ENCODE measurements around the gene PSRC1. TPM values are rescaled to one million over a fixed set of nuclear protein-coding genes. Genes with fewer than 3 reads are reported as not detected.

The PSRC1 gene
- total RNA-seq, 3 donors from 2014 or later = 0.24 to 0.51 (median 0.37) TPM

- Mint-ChIP-seq H3K4me3 (no peak overlapping the region), H3K4me1 (ENCODE audit: low read depth) (peaks cover 18% of the 10 kb centered on the region), H3K27me3 (ENCODE audit: low read depth) (peaks cover 5% of the 10 kb centered on the region), H3K9me3 (no peaks in the 10 kb centered on the region), H3K36me3 (ENCODE audit: insufficient read depth) (peaks cover 12% of the 10 kb centered on the region)
- ATAC-seq (no peak), DNase-seq (no peak)
These were observed 40.6 kb downstream of the PSRC1 start for GRCh38 chr1:109242387-109242786.

GRCh38 chr1:109241841-109242345 is 41.1 kb downstream of the PSRC1 start:
- DNase-seq (no peak), ATAC-seq (no peak)
- Mint-ChIP-seq H3K27me3 (ENCODE audit: low read depth) (peaks cover 5% of the 10 kb centered on the region), H3K4me3 (no peak overlapping the region), H3K36me3 (ENCODE audit: insufficient read depth) (peaks cover 17% of the 10 kb centered on the region), H3K4me1 (ENCODE audit: low read depth) (peaks cover 18% of the 10 kb centered on the region), H3K9me3 (no peaks in the 10 kb centered on the region)

- peaks cover 18% of the 10 kb centered on the region for H3K4me1 Mint-ChIP-seq (ENCODE audit: low read depth)
- H3K4me3 Mint-ChIP-seq = no peak overlapping the region
- H3K27me3 Mint-ChIP-seq (ENCODE audit: low read depth) = peaks cover 5% of the 10 kb centered on the region
- H3K9me3 Mint-ChIP-seq = no peaks in the 10 kb centered on the region
- no peak for ATAC-seq
- DNase-seq = no peak
- H3K36me3 Mint-ChIP-seq (ENCODE audit: insufficient read depth) = peaks cover 18% of the 10 kb centered on the region
These were observed 41.6 kb downstream of the PSRC1 start for GRCh38 chr1:109241344-109241743.

GRCh38 chr1:109240158-109241152 is 42.5 kb downstream of the PSRC1 start:
- DNase-seq = no peak
- Mint-ChIP-seq H3K27me3 (ENCODE audit: low read depth) (peaks cover 5% of the 10 kb centered on the region), H3K36me3 (ENCODE audit: insufficient read depth) (peaks cover 25% of the 10 kb centered on the region), H3K4me1 (ENCODE audit: low read depth) (peaks cover 18% of the 10 kb centered on the region), H3K4me3 (peak overlapping the region; percentile 38), H3K9me3 (no peaks in the 10 kb centered on the region)
- ATAC-seq = no peak

- H3K36me3 Mint-ChIP-seq (ENCODE audit: insufficient read depth) = peaks cover 30% of the 10 kb centered on the region
- DNase-seq (peak; percentile 18), ATAC-seq (peak; percentile 66 to 71)
- H3K4me1 Mint-ChIP-seq (ENCODE audit: low read depth) = peaks cover 21% of the 10 kb centered on the region
- H3K27me3 Mint-ChIP-seq (ENCODE audit: low read depth) = peaks cover 2% of the 10 kb centered on the region
- H3K4me3 Mint-ChIP-seq = no peak overlapping the region
- no peaks in the 10 kb centered on the region for H3K9me3 Mint-ChIP-seq
These were observed 43.4 kb downstream of the PSRC1 start for GRCh38 chr1:109239409-109240068.

GRCh38 chr1:109239047-109239408 is 43.9 kb downstream of the PSRC1 start:
- no peak overlapping the region for H3K4me3 Mint-ChIP-seq
- H3K4me1 Mint-ChIP-seq (ENCODE audit: low read depth) = peaks cover 21% of the 10 kb centered on the region
- no peak for ATAC-seq
- no peak for DNase-seq
- H3K9me3 Mint-ChIP-seq = no peaks in the 10 kb centered on the region
- peaks cover 30% of the 10 kb centered on the region for H3K36me3 Mint-ChIP-seq (ENCODE audit: insufficient read depth)
- peaks cover 2% of the 10 kb centered on the region for H3K27me3 Mint-ChIP-seq (ENCODE audit: low read depth)

DNA sequence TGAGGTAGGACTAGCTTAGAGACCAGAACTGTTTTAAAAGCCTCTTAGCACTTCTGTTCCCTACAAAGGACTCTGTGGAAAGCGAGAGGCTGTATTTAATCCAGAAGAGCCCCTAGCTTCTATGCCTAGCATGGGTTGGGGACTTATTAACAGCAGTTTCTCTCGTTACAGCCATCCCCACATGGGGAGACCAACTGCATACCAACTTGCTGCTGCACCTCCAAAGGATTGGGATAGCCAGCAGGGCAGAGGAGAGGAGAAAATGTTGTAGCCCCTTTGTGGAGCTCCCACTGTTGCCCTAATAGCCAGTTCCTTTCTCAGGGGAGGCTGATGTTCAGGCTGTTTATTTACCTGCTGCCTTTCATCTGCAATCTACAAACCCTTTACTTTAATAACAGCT is 44.6 kb downstream of the PSRC1 start:
- no peak for DNase-seq
- ATAC-seq = no peak
- Mint-ChIP-seq H3K27me3 (ENCODE audit: low read depth) (peaks cover 2% of the 10 kb centered on the region), H3K4me3 (no peak overlapping the region), H3K4me1 (ENCODE audit: low read depth) (peaks cover 21% of the 10 kb centered on the region), H3K36me3 (ENCODE audit: insufficient read depth) (peaks cover 30% of the 10 kb centered on the region), H3K9me3 (no peaks in the 10 kb centered on the region)

DNA sequence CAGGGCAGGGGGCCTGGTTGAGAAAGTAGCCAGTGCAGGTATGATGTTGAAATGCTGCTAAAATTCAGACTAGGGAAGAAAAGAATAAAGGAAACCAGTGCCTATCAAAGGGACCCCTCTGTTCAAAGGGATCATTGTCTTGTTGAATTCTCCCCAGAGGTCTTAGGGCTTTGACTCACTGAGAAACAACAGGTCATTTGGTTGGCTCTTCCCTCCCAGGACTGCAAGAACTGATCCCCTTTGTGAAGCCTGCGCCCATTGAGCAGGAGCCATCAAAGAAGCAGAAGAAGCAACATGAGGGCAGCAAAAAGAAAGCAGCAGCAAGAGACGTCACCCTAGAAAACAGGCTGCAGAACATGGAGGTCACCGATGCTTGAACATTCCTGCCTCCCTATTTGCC is 45.4 kb downstream of the PSRC1 start:
- Mint-ChIP-seq H3K36me3 (ENCODE audit: insufficient read depth) (peaks cover 34% of the 10 kb centered on the region), H3K27me3 (ENCODE audit: low read depth) (no peaks in the 10 kb centered on the region), H3K9me3 (no peaks in the 10 kb centered on the region), H3K4me3 (no peak overlapping the region), H3K4me1 (ENCODE audit: low read depth) (peaks cover 18% of the 10 kb centered on the region)
- ATAC-seq (no peak), DNase-seq (no peak)

- H3K36me3 Mint-ChIP-seq (ENCODE audit: insufficient read depth) = peaks cover 49% of the 10 kb centered on the region
These were observed 47.8 kb downstream of the PSRC1 start for GRCh38 chr1:109235137-109235536.

GRCh38 chr1:109231066-109231465 is 51.9 kb downstream of the PSRC1 start:
- Mint-ChIP-seq H3K36me3 (ENCODE audit: insufficient read depth) (peaks cover 43% of the 10 kb centered on the region), H3K4me3 (no peak overlapping the region), H3K9me3 (no peaks in the 10 kb centered on the region), H3K4me1 (ENCODE audit: low read depth) (peaks cover 3% of the 10 kb centered on the region), H3K27me3 (ENCODE audit: low read depth) (no peaks in the 10 kb centered on the region)
- DNase-seq (no peak), ATAC-seq (no peak)

More at GRCh38 chr1:109235137-109235536, 47.8 kb downstream of the PSRC1 start:
- no peak overlapping the region for H3K4me3 Mint-ChIP-seq
- H3K9me3 Mint-ChIP-seq = no peaks in the 10 kb centered on the region
- peaks cover 3% of the 10 kb centered on the region for H3K4me1 Mint-ChIP-seq (ENCODE audit: low read depth)
- ATAC-seq (no peak), DNase-seq (no peak)
- no peaks in the 10 kb centered on the region for H3K27me3 Mint-ChIP-seq (ENCODE audit: low read depth)

Other genes starting within 250 kb of the PSRC1 start
- 10 to 100 TPM; 11.7 to 14.5 (median 14.3) TPM for gene WDR47, start 241.0 kb downstream of the PSRC1 start, total RNA-seq
- 10 to 100 TPM; 38.1 to 43.5 (median 43.3) TPM for gene TAF13, start 207.1 kb downstream of the PSRC1 start, total RNA-seq
- 10 to 100 TPM; 33.4 to 46.0 (median 38.1) TPM for gene TMEM167B, start 192.4 kb downstream of the PSRC1 start, total RNA-seq
- 1 to 10 TPM; 3.1 to 6.4 (median 4.2) TPM for gene ELAPOR1, start 169.0 kb downstream of the PSRC1 start, total RNA-seq
- 100 to 1,000 TPM; 166 to 207 (median 201) TPM for gene SARS1, start 69.2 kb downstream of the PSRC1 start, total RNA-seq
- gene CELSR2, start 33.6 kb downstream of the PSRC1 start, total RNA-seq = 1 to 10 TPM; 1.4 to 2.2 (median 1.5) TPM
- not detected for gene MYBPHL, start 23.9 kb upstream of the PSRC1 start, total RNA-seq
- gene SORT1, start 114.8 kb upstream of the PSRC1 start, total RNA-seq = 1 to 10 TPM; 1.1 to 1.6 (median 1.2) TPM
- gene PSMA5, start 143.3 kb upstream of the PSRC1 start, total RNA-seq = 100 to 1,000 TPM; 298 to 351 (median 300) TPM
- gene SYPL2, start 183.4 kb upstream of the PSRC1 start, total RNA-seq = under 1 TPM in 2 of 3 donors, not detected in 1; 0.13 to 0.37 TPM
- 10 to 100 TPM; 19.5 to 23.8 (median 23.6) TPM for gene ATXN7L2, start 200.8 kb upstream of the PSRC1 start, total RNA-seq
- gene CYB561D1, start 210.9 kb upstream of the PSRC1 start, total RNA-seq = 10 to 100 TPM in 2 of 3 donors, 1 to 10 TPM in 1; 9.0 to 11.1 (median 10.6) TPM
- gene AMIGO1, start 226.6 kb upstream of the PSRC1 start, total RNA-seq = 1 to 10 TPM; 2.9 to 4.5 (median 4.0) TPM

Measured in activated T-cell treated with anti-CD3 and anti-CD28 coated beads, Interleukin-2, amount 50 U/mL, for 4 hours (primary cell).